Measurements from ENCODE around the gene NRL.

Gene NRL

GRCh38 chr14:24141097-24141880 lies 26.5 kb upstream of the NRL start, which contains the start of gene EMC9:
EMC9 (minus strand) TSS chr14:24141591; CDS start chr14:24141304, 287 bp downstream.
- peak; percentile 50 to 57 (median 53) for TF ChIP-seq CTCF (IDR thresholded peaks at IDR 0.05; ENCODE audit: unreplicated experiment in 3 of 3)
- peaks cover 40% of the 10 kb centered on the region for H3K4me1 Mint-ChIP-seq

GRCh38 chr14:24139272-24139934 lies 24.7 kb upstream of the NRL start:
- Mint-ChIP-seq H3K36me3 (ENCODE audit: low read depth) (peaks cover 24% of the 10 kb centered on the region), H3K4me1 (peaks cover 35% of the 10 kb centered on the region), H3K27ac (peak overlapping the region; percentile 7 to 82 (median 17)), H3K9me3 (no peaks in the 10 kb centered on the region), H3K27me3 (ENCODE audit: low read depth) (peaks cover 3% of the 10 kb centered on the region), H3K4me3 (peak overlapping the region; percentile 86 to 98 (median 89))
- TF ChIP-seq CTCF (IDR thresholded peaks at IDR 0.05; ENCODE audit: unreplicated experiment in 3 of 3) = no peak

More at GRCh38 chr14:24141097-24141880, 26.5 kb upstream of the NRL start, which contains the start of gene EMC9:
- Mint-ChIP-seq H3K9me3 (no peaks in the 10 kb centered on the region), H3K4me3 (peak within 1 kb of the TSS; percentile 86 to 98 (median 89)), H3K36me3 (ENCODE audit: low read depth) (peaks cover 24% of the 10 kb centered on the region), H3K27me3 (ENCODE audit: low read depth) (peaks cover 3% of the 10 kb centered on the region), H3K27ac (peak within 1 kb of the TSS; percentile 82 to 94 (median 94))

- Mint-ChIP-seq H3K4me1 (peaks cover 35% of the 10 kb centered on the region), H3K27me3 (ENCODE audit: low read depth) (peaks cover 3% of the 10 kb centered on the region), H3K9me3 (no peaks in the 10 kb centered on the region), H3K4me3 (peak overlapping the region; percentile 86 to 98 (median 89)), H3K36me3 (ENCODE audit: low read depth) (peaks cover 24% of the 10 kb centered on the region), H3K27ac (peak overlapping the region in 1 of 3 experiments; percentile 21)
- no peak for TF ChIP-seq CTCF (IDR thresholded peaks at IDR 0.05; ENCODE audit: unreplicated experiment in 3 of 3)
These were observed 23.9 kb upstream of the NRL start for GRCh38 chr14:24138396-24139271.

- H3K27ac Mint-ChIP-seq = peak overlapping the region in 2 of 3 experiments; percentile 27 to 50
- TF ChIP-seq CTCF (IDR thresholded peaks at IDR 0.05; ENCODE audit: unreplicated experiment in 3 of 3) = no peak
- H3K9me3 Mint-ChIP-seq = no peaks in the 10 kb centered on the region
- peaks cover 39% of the 10 kb centered on the region for H3K4me1 Mint-ChIP-seq
- peaks cover 3% of the 10 kb centered on the region for H3K27me3 Mint-ChIP-seq (ENCODE audit: low read depth)
- H3K36me3 Mint-ChIP-seq (ENCODE audit: low read depth) = peaks cover 24% of the 10 kb centered on the region
- peak overlapping the region; percentile 86 to 98 (median 89) for H3K4me3 Mint-ChIP-seq
These were observed 23.0 kb upstream of the NRL start for GRCh38 chr14:24137529-24138395.

Measured in nephron (organoid).